ENCODE results near the gene RPL7A. TPM values are rescaled to one million over a fixed set of nuclear protein-coding genes. Genes with fewer than 3 reads are reported as not detected.

The RPL7A gene
- total and polyA plus RNA-seq, 2 of the 4 experiments (the other 2 are of a cell fraction), result 3,220 to 4,096 TPM

- ChIA-PET POLR2A (ENCODE audit: unreplicated experiment) (no interaction called here), CTCF (no interaction called here)
- H3K23ac ChIP-seq (ENCODE audit: low read depth, low read length), result no peak overlapping the region
- H3K4me1 ChIP-seq (ENCODE audit: control insufficient read depth, insufficient read depth, low read length), result no peaks in the 10 kb centered on the region
- intact Hi-C loops (cut with micrococcal nuclease), result no loop called here
- H3K14ac ChIP-seq (replicated peaks; ENCODE audit: low read depth, low read length), result no peak overlapping the region
- H2BK5ac ChIP-seq (ENCODE audit: low read depth, low read length, poor library complexity, severe bottlenecking), result no peak overlapping the region
- H3K27me3 ChIP-seq (ENCODE audit: control insufficient read depth, insufficient read depth, low read length), result no peaks in the 10 kb centered on the region
- H3K9me3 ChIP-seq (ENCODE audit: control insufficient read depth, insufficient read depth, low read length), result no peaks in the 10 kb centered on the region
- H2AFZ ChIP-seq (replicated peaks; ENCODE audit: low read length, poor library complexity), result no peak overlapping the region
- no peak overlapping the region for H3K56ac ChIP-seq (ENCODE audit: extremely low read depth, insufficient read depth, low read length)
- H4K8ac ChIP-seq (ENCODE audit: low read depth in 2 of 2, low read length in 2 of 2), result no peak overlapping the region
- no peak overlapping the region for H2BK20ac ChIP-seq (ENCODE audit: low read depth, low read length)
- no peak overlapping the region for H3K4me2 ChIP-seq (ENCODE audit: low read depth, low read length)
- no CpG with 5 or more reads among the region's 17 CpGs for WGBS, 2 experiments (ENCODE audit: extremely low coverage in 2 of 2, insufficient read length in 1 of 2)
- no peak overlapping the region for H4K5ac ChIP-seq (ENCODE audit: low read depth, low read length)
- no peak overlapping the region for H3K4me3 ChIP-seq (ENCODE audit: insufficient read depth, low read depth, low read length)
- dilution Hi-C loops (cut with HindIII; ENCODE audit: low sequenced_read_pairs, unreplicated experiment), result no loop called here
- H3K79me1 ChIP-seq (ENCODE audit: low read depth in 1 of 2, low read length in 2 of 2), result no peaks in the 10 kb centered on the region
- H2BK120ac ChIP-seq (ENCODE audit: low read depth, low read length), result no peak overlapping the region
- H4K91ac ChIP-seq (ENCODE audit: insufficient read depth, low read depth, low read length), result no peak overlapping the region
- no peak overlapping the region for H2AK5ac ChIP-seq (ENCODE audit: low read depth, low read length)
- TF ChIP-seq USF2 (IDR thresholded peaks at IDR 0.05; ENCODE audit: low read depth, low read length) (no peak), CEBPB (IDR thresholded peaks at IDR 0.05; ENCODE audit: low read depth, low read length) (no peak), RFX5 (IDR thresholded peaks at IDR 0.05; ENCODE audit: low read depth, low read length) (no peak), RCOR1 (IDR thresholded peaks at IDR 0.05; ENCODE audit: insufficient replicate concordance, low read length) (no peak), NFE2L2 (IDR thresholded peaks at IDR 0.05; ENCODE audit: low read depth, low read length) (no peak), BHLHE40 (IDR thresholded peaks at IDR 0.05; ENCODE audit: low read depth, low read length) (no peak), RAD21 (IDR thresholded peaks at IDR 0.05; ENCODE audit: low read length) (no peak), MXI1 (IDR thresholded peaks at IDR 0.05; ENCODE audit: borderline replicate concordance, low read depth, low read length) (no peak), CHD1 (IDR thresholded peaks at IDR 0.05; ENCODE audit: low read depth, low read length) (no peak), MAFK (IDR thresholded peaks at IDR 0.05; ENCODE audit: low read depth, low read length) (no peak), SMC3 (IDR thresholded peaks at IDR 0.05; ENCODE audit: low read depth, low read length) (no peak)
- no peaks in the 10 kb centered on the region for H3K36me3 ChIP-seq (ENCODE audit: control insufficient read depth, insufficient read depth, low read length)
- no peak overlapping the region for H3K18ac ChIP-seq (ENCODE audit: low read depth, low read length)
- H2AK9ac ChIP-seq (replicated peaks; ENCODE audit: low read depth, low read length, poor library complexity), result no peak overlapping the region
- H2BK15ac ChIP-seq (ENCODE audit: low read depth, low read length), result no peak overlapping the region
- DNase-seq (no peak), ATAC-seq (ENCODE audit: low read depth) (no peak)
- H3K4ac ChIP-seq (ENCODE audit: low read depth, low read length), result no peak overlapping the region
- H3K27ac ChIP-seq (ENCODE audit: insufficient read depth, low read length), result no peak overlapping the region
- H4K20me1 ChIP-seq (ENCODE audit: insufficient read depth, low read length), result no peaks in the 10 kb centered on the region; the same call in 1 of the 2 replicates
- in situ Hi-C loops (cut with MboI; ENCODE audit: low sequenced_read_pairs), result no loop called here
- BruUV-seq (replicated peaks), result no TSS peak
- H3K9me1 ChIP-seq (ENCODE audit: insufficient read depth, low read length), result no peaks in the 10 kb centered on the region
- no peak overlapping the region for H3K9ac ChIP-seq (ENCODE audit: low read depth, low read length)
These were observed 36.8 kb downstream of the RPL7A start for GRCh38 chr9:133384736-133385321.

Measured in IMR-90 (cell line).